Measurements from ENCODE around the gene SPTBN5.

The SPTBN5 gene

DNA sequence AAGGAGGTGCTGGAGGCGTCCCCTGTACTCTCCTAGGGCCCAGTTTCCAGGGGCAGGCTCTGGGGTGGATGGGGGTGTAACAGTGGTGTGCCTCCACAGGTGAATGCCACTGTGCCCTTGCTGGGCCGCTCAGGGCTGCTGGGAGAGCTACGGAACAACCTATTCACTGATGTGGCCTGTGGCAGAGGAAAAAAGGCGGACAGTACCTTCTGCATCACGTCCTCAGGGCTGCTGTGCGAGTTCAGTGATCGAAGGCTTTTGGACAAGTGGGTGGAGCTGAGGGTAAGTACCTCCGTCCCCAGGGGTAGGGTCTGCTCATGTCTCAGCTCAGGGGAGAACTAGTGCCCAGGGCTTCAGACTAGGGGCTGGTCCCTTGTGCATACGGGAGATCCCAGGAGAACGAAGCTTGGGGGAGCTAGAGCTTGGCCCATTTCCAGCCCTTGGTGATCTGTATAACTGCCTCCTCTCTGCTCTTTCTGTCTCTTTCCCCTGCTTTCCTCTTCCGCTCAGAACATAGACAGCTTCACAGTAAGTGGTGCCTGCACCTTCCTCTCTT, 81.0 kb downstream of the SPTBN5 start:
- in situ Hi-C loops (cut with HindIII; ENCODE audit: low sequenced_read_pairs): loop anchor here (5.0 kb wide), 3 partner anchors 36 to 76 kb away; no protein-coding TSS in a partner anchor

DNA sequence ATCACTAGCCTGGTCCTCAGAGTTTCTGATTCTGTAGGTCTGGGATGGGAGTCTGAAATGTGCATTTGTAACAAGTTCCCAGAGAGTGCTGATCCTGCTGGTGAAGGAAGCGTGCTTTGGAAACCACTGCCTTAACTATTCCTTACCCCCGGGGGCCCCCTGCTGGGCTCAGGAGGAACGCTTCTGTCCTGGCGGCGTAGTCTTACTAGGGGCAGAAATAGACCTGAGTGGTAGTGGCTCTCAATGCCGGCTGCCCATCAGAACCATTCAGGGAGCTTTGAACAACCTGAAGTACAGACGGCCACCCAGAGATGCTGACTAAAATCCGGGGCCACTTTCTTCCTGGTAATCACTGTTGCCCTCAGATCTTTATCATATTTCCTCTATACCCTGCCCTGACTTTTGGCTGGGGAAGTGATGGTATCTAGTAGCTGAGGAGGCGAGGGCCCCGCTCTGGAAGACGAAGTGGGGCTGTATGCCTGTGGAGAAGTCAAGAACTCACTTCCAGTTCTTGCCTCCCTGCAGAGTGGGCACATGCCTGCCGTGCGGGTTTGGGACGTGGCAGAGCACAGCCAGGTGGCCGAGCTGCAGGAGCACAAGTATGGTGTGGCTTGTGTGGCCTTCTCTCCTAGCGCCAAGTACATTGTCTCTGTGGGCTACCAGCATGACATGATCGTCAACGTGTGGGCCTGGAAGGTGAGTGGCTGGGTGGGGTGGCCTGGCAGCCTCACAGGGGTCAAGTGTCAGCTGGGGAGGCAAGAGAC, 82.2 kb downstream of the SPTBN5 start:
- in situ Hi-C loops (cut with HindIII; ENCODE audit: low sequenced_read_pairs): loop anchor here (5.0 kb wide), 3 partner anchors 34 to 74 kb away; no protein-coding TSS in a partner anchor

GRCh38 chr15:41810651-41811431, 83.0 kb downstream of the SPTBN5 start:
- in situ Hi-C loops (cut with HindIII; ENCODE audit: low sequenced_read_pairs): loop anchor here (5.0 kb wide), 3 partner anchors 34 to 74 kb away; no protein-coding TSS in a partner anchor

- in situ Hi-C loops (cut with HindIII; ENCODE audit: low sequenced_read_pairs): loop anchor here (5.0 kb wide), 3 partner anchors 32 to 72 kb away; no protein-coding TSS in a partner anchor
These were observed 84.2 kb downstream of the SPTBN5 start for GRCh38 chr15:41809526-41810220.

DNA sequence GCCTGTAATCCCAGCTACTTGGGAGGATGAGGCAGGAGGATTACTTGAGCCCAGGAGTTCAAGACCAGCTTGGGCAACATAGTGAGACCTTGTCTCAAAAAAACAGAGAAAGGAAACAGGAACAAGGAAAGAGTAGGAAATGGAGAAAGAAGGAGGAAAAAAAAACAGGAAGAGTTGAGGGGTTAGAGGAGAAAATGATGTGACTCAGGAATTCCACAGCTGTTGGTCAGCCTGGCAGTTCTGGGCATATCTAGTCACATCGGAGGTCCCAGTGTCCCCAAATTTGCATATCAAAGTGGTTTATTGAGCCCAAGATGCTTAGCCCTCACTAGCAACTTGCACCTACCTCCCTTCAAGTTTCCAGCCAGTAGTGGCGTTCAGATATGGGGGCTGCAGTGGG, 84.7 kb downstream of the SPTBN5 start:
- in situ Hi-C loops (cut with HindIII; ENCODE audit: low sequenced_read_pairs): no loop called here

DNA sequence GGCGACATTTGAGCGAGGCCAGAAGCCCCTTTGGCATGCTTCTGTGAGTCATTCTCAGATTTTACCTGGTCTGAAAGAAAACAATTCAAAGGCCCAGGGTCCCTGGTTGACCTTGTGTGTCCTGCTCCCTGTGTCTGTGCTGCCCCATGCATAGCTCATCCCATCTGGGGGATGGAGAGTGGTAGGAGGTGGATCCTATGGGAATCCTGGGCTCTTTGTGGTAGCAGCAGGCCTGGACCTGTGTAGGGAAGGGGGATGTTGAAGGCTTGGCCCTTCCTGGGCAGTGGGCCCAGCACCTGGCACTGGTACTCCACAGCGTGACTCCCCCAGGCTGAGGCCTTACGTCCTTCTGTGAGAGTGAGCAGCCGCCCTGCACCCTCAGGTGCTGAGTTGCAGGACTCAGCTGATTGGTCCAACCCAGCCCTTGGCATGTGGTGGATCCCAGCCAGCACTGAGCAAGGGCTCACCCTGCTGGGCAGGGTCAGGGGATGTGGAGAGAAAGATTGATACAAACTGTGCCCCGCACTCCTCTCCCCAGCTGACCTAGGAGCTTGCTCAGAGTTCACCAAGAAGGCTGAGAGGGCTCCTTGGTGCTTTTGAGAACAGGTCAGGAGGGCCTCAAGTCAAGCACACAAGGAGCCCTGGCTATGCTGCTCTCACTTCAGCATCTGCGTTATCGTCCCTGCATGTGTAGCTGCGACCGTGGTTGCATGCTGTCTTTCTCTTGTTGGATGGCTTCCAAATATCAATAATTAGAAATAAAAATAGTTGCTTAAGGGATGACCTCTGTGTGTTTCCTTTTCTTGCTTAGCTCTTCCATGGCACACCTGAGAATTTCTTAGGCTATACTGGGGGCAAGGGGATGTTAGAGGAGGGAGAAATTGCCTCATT, 87.3 kb downstream of the SPTBN5 start:
- in situ Hi-C loops (cut with HindIII; ENCODE audit: low sequenced_read_pairs): no loop called here

- in situ Hi-C loops (cut with HindIII; ENCODE audit: low sequenced_read_pairs): no loop called here
These were observed 88.1 kb downstream of the SPTBN5 start for GRCh38 chr15:41805711-41806110.

- in situ Hi-C loops (cut with HindIII; ENCODE audit: low sequenced_read_pairs): loop anchor here (5.0 kb wide), 1 partner anchor 102 kb away; no protein-coding TSS in a partner anchor
These were observed 88.8 kb downstream of the SPTBN5 start for GRCh38 chr15:41804916-41805666.

DNA sequence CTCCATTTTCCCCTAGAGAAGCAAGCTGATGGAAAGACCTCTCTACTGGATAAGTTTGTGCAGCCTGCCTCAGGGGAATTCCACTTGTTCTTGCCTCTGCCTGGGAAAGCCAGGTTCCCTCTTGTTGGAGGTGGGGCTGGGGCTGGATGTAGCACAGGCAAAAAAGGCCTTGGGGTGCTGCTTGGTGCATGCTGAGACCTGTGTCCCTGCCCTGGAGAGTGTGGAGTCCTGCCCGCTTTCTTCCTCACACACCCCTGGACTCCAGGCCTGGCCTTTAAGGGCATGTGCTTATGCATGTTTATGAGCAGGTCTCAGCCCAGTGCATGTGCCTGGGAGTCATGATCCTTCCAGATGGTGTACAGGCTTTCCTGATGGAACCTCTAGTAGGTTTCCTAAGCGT, 89.5 kb downstream of the SPTBN5 start:
- in situ Hi-C loops (cut with HindIII; ENCODE audit: low sequenced_read_pairs): loop anchor here (5.0 kb wide), 1 partner anchor 103 kb away; no protein-coding TSS in a partner anchor

- in situ Hi-C loops (cut with HindIII; ENCODE audit: low sequenced_read_pairs): loop anchor here (5.0 kb wide), 1 partner anchor 105 kb away; no protein-coding TSS in a partner anchor
These were observed 91.9 kb downstream of the SPTBN5 start for GRCh38 chr15:41801850-41802455.

DNA sequence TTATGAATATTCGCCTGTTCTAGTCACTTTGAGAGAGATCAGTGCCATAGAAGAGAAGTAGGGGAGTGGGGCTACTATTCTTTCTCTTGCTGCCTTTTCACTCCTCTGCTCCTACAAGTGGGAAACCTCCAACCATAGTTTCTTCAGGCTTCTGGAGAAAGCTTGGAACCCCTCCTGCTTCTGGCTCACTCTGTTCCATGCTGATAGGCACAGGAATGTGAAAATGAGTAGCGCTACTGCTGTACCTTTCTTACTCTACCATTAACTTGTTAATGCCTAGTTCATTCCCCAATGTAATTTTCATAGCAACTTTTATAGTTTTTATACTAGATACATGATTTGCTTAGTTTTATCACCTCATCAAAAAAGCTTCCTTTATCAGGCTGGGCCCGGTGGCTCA, 92.7 kb downstream of the SPTBN5 start:
- in situ Hi-C loops (cut with HindIII; ENCODE audit: low sequenced_read_pairs): loop anchor here (5.0 kb wide), 1 partner anchor 106 kb away; no protein-coding TSS in a partner anchor

GRCh38 chr15:41799488-41799805, 94.4 kb downstream of the SPTBN5 start:
- in situ Hi-C loops (cut with HindIII; ENCODE audit: low sequenced_read_pairs): no loop called here

DNA sequence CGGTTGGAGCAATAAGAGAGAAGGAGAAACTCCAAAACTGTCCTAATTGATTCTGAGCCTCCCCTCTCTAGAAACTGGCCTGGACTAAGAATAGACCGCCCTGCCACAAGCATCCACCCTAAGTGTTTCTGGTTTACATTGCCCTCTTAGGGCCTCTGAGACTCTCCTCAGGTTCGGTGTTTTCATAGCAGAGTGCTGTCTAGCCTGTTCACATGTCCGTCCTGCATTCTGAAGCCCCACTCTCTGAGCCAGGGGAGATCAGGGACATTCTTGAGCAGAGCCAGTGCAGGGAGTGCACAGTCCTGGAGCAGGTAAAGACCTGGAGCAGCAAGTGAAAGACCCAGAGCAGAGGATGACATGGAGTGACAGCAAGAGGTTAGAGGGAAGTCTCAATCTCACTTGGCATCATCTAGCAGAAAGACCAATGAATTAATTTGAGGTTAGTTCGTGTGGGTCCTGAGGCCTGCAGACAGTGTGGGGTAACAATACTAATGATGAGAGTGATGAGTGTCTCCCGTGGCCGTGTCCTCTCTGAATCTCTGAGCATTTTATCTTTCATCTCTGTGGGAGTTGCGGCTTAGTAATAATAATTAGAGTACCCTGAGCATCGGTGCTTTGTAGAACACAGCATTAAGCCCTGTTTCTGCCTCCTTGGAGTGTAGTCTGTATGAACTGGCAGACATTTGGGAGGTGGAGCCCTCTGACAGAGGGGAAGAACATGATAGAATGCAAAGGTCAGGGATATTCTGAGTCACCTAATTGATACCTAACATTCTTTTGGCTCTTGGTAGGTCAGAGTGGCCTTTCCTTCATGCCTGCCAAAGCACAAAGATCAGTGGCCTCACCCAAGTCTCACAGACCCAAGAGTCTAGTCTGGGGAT, 95.0 kb downstream of the SPTBN5 start:
- in situ Hi-C loops (cut with HindIII; ENCODE audit: low sequenced_read_pairs): no loop called here
